ENCODE measurements around the gene SIRPA. TPM values are rescaled to one million over a fixed set of nuclear protein-coding genes. Genes with fewer than 3 reads are reported as not detected.

The SIRPA gene
- polyA plus RNA-seq, 1 donor from 2014 or later: 8.0 TPM

DNA sequence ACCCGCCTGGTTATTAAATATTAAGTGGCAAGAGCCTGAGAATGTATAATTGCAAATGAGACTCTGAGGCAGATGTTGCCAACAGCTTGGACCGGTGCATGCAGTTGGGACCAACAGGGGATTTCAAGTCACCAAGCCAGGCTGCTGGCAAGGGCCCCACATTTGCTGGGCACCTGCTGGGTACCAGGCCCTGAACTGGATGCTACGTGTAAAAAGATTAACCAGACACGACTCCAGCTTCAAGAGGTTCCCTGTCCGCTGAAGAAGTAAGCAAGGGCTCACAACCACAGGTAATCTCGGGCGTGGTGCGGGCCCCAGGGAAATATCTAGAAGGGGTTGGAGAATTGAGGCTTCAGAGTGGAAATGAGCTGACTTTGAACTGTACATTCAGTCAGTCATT is 13.2 kb upstream of the SIRPA start:
- H3K9ac ChIP-seq (ENCODE audit: low read length): no peak overlapping the region
- H4K20me1 ChIP-seq (ENCODE audit: insufficient read depth): no peaks in the 10 kb centered on the region
- no peaks in the 10 kb centered on the region for H3K27me3 ChIP-seq (ENCODE audit: insufficient read depth, low read depth, low read length)
- no peaks in the 10 kb centered on the region for H3K79me2 ChIP-seq (replicated peaks; ENCODE audit: insufficient read depth, low read length)
- H3K9me3 ChIP-seq (ENCODE audit: low read length): no peaks in the 10 kb centered on the region
- no peak overlapping the region for H3K4me2 ChIP-seq (ENCODE audit: low read length)
- no peaks in the 10 kb centered on the region for H3K9me2 ChIP-seq (ENCODE audit: insufficient read depth, low read length)
- no peaks in the 10 kb centered on the region for H3K36me3 ChIP-seq (ENCODE audit: insufficient read depth, low read length)
- H2AFZ ChIP-seq (ENCODE audit: low read depth, low read length): no peak overlapping the region
- TF ChIP-seq MXI1 (conservative IDR thresholded peaks at IDR 0.05; ENCODE audit: poor library complexity, severe bottlenecking): no peak
- no peak for TF ChIP-seq SMC3 (conservative IDR thresholded peaks at IDR 0.05; ENCODE audit: poor library complexity)
- TF ChIP-seq EZH2 (IDR thresholded peaks at IDR 0.05; ENCODE audit: borderline replicate concordance, insufficient read depth, low read length, poor library complexity, severe bottlenecking): no peak
- TF ChIP-seq, protein P1, sequence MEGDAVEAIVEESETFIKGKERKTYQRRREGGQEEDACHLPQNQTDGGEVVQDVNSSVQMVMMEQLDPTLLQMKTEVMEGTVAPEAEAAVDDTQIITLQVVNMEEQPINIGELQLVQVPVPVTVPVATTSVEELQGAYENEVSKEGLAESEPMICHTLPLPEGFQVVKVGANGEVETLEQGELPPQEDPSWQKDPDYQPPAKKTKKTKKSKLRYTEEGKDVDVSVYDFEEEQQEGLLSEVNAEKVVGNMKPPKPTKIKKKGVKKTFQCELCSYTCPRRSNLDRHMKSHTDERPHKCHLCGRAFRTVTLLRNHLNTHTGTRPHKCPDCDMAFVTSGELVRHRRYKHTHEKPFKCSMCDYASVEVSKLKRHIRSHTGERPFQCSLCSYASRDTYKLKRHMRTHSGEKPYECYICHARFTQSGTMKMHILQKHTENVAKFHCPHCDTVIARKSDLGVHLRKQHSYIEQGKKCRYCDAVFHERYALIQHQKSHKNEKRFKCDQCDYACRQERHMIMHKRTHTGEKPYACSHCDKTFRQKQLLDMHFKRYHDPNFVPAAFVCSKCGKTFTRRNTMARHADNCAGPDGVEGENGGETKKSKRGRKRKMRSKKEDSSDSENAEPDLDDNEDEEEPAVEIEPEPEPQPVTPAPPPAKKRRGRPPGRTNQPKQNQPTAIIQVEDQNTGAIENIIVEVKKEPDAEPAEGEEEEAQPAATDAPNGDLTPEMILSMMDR (IDR thresholded peaks at IDR 0.05; ENCODE audit: poor library complexity, severe bottlenecking): no peak
- no peak for TF ChIP-seq TAF1 (IDR thresholded peaks at IDR 0.05; ENCODE audit: low read depth)
- no peak for TF ChIP-seq EP300 (conservative IDR thresholded peaks at IDR 0.05; ENCODE audit: poor library complexity, severe bottlenecking)
- TF ChIP-seq, protein P2, sequence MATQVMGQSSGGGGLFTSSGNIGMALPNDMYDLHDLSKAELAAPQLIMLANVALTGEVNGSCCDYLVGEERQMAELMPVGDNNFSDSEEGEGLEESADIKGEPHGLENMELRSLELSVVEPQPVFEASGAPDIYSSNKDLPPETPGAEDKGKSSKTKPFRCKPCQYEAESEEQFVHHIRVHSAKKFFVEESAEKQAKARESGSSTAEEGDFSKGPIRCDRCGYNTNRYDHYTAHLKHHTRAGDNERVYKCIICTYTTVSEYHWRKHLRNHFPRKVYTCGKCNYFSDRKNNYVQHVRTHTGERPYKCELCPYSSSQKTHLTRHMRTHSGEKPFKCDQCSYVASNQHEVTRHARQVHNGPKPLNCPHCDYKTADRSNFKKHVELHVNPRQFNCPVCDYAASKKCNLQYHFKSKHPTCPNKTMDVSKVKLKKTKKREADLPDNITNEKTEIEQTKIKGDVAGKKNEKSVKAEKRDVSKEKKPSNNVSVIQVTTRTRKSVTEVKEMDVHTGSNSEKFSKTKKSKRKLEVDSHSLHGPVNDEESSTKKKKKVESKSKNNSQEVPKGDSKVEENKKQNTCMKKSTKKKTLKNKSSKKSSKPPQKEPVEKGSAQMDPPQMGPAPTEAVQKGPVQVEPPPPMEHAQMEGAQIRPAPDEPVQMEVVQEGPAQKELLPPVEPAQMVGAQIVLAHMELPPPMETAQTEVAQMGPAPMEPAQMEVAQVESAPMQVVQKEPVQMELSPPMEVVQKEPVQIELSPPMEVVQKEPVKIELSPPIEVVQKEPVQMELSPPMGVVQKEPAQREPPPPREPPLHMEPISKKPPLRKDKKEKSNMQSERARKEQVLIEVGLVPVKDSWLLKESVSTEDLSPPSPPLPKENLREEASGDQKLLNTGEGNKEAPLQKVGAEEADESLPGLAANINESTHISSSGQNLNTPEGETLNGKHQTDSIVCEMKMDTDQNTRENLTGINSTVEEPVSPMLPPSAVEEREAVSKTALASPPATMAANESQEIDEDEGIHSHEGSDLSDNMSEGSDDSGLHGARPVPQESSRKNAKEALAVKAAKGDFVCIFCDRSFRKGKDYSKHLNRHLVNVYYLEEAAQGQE (IDR thresholded peaks at IDR 0.05; ENCODE audit: borderline replicate concordance): no peak
- TF ChIP-seq RAD21 (conservative IDR thresholded peaks at IDR 0.05): no peak
- no peak for TF ChIP-seq POLR2AphosphoS5 (IDR thresholded peaks at IDR 0.05)
- H3K4me3 ChIP-seq (ENCODE audit: low read length): no peak overlapping the region
- no peak overlapping the region for H3K27ac ChIP-seq (ENCODE audit: low read length)
- no peaks in the 10 kb centered on the region for H3F3A ChIP-seq (ENCODE audit: insufficient read depth, low read length, poor library complexity, severe bottlenecking)

DNA sequence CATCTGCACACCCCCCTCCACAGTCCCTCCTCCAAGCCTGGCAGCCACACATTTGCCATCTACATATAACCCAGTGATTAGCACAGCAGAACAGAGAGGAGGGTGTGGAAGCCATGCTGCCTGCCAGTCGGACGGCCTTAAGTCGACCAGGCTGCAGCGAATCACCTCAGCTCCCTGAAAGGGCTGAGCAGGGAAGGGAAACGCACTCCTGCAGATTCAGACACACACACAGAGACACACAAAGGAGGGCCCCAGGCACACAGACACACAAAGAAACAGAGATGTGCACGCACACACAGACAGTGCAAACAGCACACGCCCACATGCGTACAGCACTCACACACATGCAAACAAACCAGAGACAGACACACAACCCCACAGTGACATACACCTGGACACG is 11.2 kb upstream of the SIRPA start:
- Histone ChIP-seq H3K9ac (ENCODE audit: low read length) (peak overlapping the region; percentile 41), H3K36me3 (ENCODE audit: insufficient read depth, low read length) (no peaks in the 10 kb centered on the region), H3K27ac (ENCODE audit: low read length) (peak overlapping the region; percentile 6)

More for the DNA sequence above, 11.2 kb upstream of the SIRPA start:
- H3K9me3 ChIP-seq (ENCODE audit: low read length): no peaks in the 10 kb centered on the region
- no peaks in the 10 kb centered on the region for H3K79me2 ChIP-seq (replicated peaks; ENCODE audit: insufficient read depth, low read length)
- peak overlapping the region; percentile 57 for H2AFZ ChIP-seq (ENCODE audit: low read depth, low read length)
- H3K9me2 ChIP-seq (ENCODE audit: insufficient read depth, low read length): no peaks in the 10 kb centered on the region
- TF ChIP-seq EZH2 (IDR thresholded peaks at IDR 0.05; ENCODE audit: borderline replicate concordance, insufficient read depth, low read length, poor library complexity, severe bottlenecking) (no peak), TAF1 (IDR thresholded peaks at IDR 0.05; ENCODE audit: low read depth) (no peak), POLR2AphosphoS5 (IDR thresholded peaks at IDR 0.05) (no peak), RAD21 (conservative IDR thresholded peaks at IDR 0.05) (no peak)
- TF ChIP-seq, protein P1 (IDR thresholded peaks at IDR 0.05; ENCODE audit: poor library complexity, severe bottlenecking): no peak
- TF ChIP-seq, protein P2 (IDR thresholded peaks at IDR 0.05; ENCODE audit: borderline replicate concordance): no peak
- H3K4me3 ChIP-seq (ENCODE audit: low read length): no peak overlapping the region
- H4K20me1 ChIP-seq (ENCODE audit: insufficient read depth): no peaks in the 10 kb centered on the region
- H3F3A ChIP-seq (ENCODE audit: insufficient read depth, low read length, poor library complexity, severe bottlenecking): no peaks in the 10 kb centered on the region
- H3K4me2 ChIP-seq (ENCODE audit: low read length): no peak overlapping the region
- H3K27me3 ChIP-seq (ENCODE audit: insufficient read depth, low read depth, low read length): no peaks in the 10 kb centered on the region

Measured in neural cell (in vitro differentiated cells).